Measurements from ENCODE around the gene DDR2. TPM values are rescaled to one million over a fixed set of nuclear protein-coding genes. Genes with fewer than 3 reads are reported as not detected.
A peak's percentile ranks its signal among the peaks of the same experiment; 100 is the strongest.

Gene DDR2
- total and polyA plus RNA-seq, 2 of the 4 experiments (the other 2 are of a cell fraction) = 66.1 to 245 TPM

- Histone ChIP-seq H4K91ac (ENCODE audit: insufficient read depth, low read depth, low read length) (no peak overlapping the region), H2BK15ac (ENCODE audit: low read depth, low read length) (no peak overlapping the region), H3K18ac (ENCODE audit: low read depth, low read length) (no peak overlapping the region), H2BK20ac (ENCODE audit: low read depth, low read length) (no peak overlapping the region), H3K9me3 (ENCODE audit: control insufficient read depth, insufficient read depth, low read length) (no peaks in the 10 kb centered on the region), H3K4ac (ENCODE audit: low read depth, low read length) (no peak overlapping the region), H3K79me1 (ENCODE audit: low read depth in 1 of 2, low read length in 2 of 2) (peaks cover 52 to 86% of the 10 kb centered on the region in 2 experiments), H4K20me1 (ENCODE audit: insufficient read depth, low read length) (peaks cover 81% of the 10 kb centered on the region), H3K36me3 (ENCODE audit: control insufficient read depth, insufficient read depth, low read length) (peaks cover 25% of the 10 kb centered on the region), H4K5ac (ENCODE audit: low read depth, low read length) (no peak overlapping the region), H3K27ac (ENCODE audit: insufficient read depth, low read length) (no peak overlapping the region), H2AK5ac (ENCODE audit: low read depth, low read length) (no peak overlapping the region), H3K27me3 (ENCODE audit: control insufficient read depth, insufficient read depth, low read length) (no peaks in the 10 kb centered on the region), H3K4me2 (ENCODE audit: low read depth, low read length) (no peak overlapping the region), H2AK9ac (replicated peaks; ENCODE audit: low read depth, low read length, poor library complexity) (no peak overlapping the region), H3K14ac (replicated peaks; ENCODE audit: low read depth, low read length) (no peak overlapping the region), H2AFZ (replicated peaks; ENCODE audit: low read length, poor library complexity) (no peak overlapping the region), H3K56ac (ENCODE audit: extremely low read depth, insufficient read depth, low read length) (no peak overlapping the region), H3K9ac (ENCODE audit: low read depth, low read length) (no peak overlapping the region), H3K4me3 (ENCODE audit: insufficient read depth, low read depth, low read length) (no peak overlapping the region), H2BK120ac (ENCODE audit: low read depth, low read length) (no peak overlapping the region), H3K9me1 (ENCODE audit: insufficient read depth, low read length) (peaks cover 33% of the 10 kb centered on the region), H4K8ac (ENCODE audit: low read depth in 2 of 2, low read length in 2 of 2) (no peak overlapping the region), H2BK5ac (ENCODE audit: low read depth, low read length, poor library complexity, severe bottlenecking) (no peak overlapping the region), H3K4me1 (ENCODE audit: control insufficient read depth, insufficient read depth, low read length) (peaks cover 25% of the 10 kb centered on the region), H3K23ac (ENCODE audit: low read depth, low read length) (no peak overlapping the region)
- ATAC-seq (ENCODE audit: low read depth) (peak; percentile 15; the same call in 1 of the 2 replicates), DNase-seq (peak; percentile 36)
- in situ Hi-C loops (cut with MboI; ENCODE audit: low sequenced_read_pairs) (no loop called here), dilution Hi-C loops (cut with HindIII; ENCODE audit: low sequenced_read_pairs, unreplicated experiment) (no loop called here), intact Hi-C loops (cut with micrococcal nuclease) (no loop called here)
- ChIA-PET CTCF (no interaction called here), POLR2A (ENCODE audit: unreplicated experiment) (no interaction called here)
- BruUV-seq (replicated peaks) = no TSS peak
- TF ChIP-seq MXI1 (IDR thresholded peaks at IDR 0.05; ENCODE audit: borderline replicate concordance, low read depth, low read length) = no peak
- no peak for TF ChIP-seq CEBPB (IDR thresholded peaks at IDR 0.05; ENCODE audit: low read depth, low read length)
- TF ChIP-seq FOS (IDR thresholded peaks at IDR 0.05; ENCODE audit: low read depth, low read length) = 0 out of 2 replicates have a peak, but pooled peaks have one; percentile 3
- no peak for TF ChIP-seq MAZ (IDR thresholded peaks at IDR 0.05; ENCODE audit: borderline replicate concordance, low read depth, low read length)
- TF ChIP-seq RCOR1 (IDR thresholded peaks at IDR 0.05; ENCODE audit: insufficient replicate concordance, low read length) = no peak
- no peak for TF ChIP-seq RAD21 (IDR thresholded peaks at IDR 0.05; ENCODE audit: low read length)
Measured at GRCh38 chr1:162663086-162663485, 30.8 kb downstream of the DDR2 start.

Data from IMR-90 (cell line).